GM12878 (cell line): ENCODE measurements around the gene RASSF6. TPM values are rescaled to one million over a fixed set of nuclear protein-coding genes. Genes with fewer than 3 reads are reported as not detected.

Experiments
- ATAC-seq: fragments of 200-7000 bp; cut with Tn5 transposase; 3 replicates; pipeline ENCODE4 v1.9.1; 2020; ENCODE audit warnings: mild to moderate bottlenecking, moderate library complexity
- BruUV-seq: library from RNA; stranded (reverse); fragments of 400-500 nt; replicated peaks from 2 replicates; lab custom pipeline; 2021; lab: Mats Ljungman, UMichigan
- CTCF ChIA-PET: fragments of 300-600 bp; sonication (Branson Sonifier 250); formaldehyde crosslinking; extraction: SDS; loops from one replicate; lab custom pipeline; 2021; ENCODE audit warnings: inconsistent platforms; lab: Yijun Ruan, JAX
- POLR2A ChIA-PET: fragments of 350-600 bp; formaldehyde crosslinking; extraction: SDS; loops from one replicate; lab custom pipeline; 2021; ENCODE audit warnings: inconsistent platforms; lab: Charles Lee
- RAD21 ChIA-PET: fragments of 300-600 bp; sonication (Branson Sonifier 250); formaldehyde crosslinking; loops from one replicate; lab custom pipeline; 2023; ENCODE audit warnings: antibody characterized with exemption; ENCODE audit not compliant: unreplicated experiment; lab: Charles Lee
- SMC1A ChIA-PET: fragments of 300-600 bp; sonication (Branson Sonifier 250); formaldehyde crosslinking; loops from one replicate; lab custom pipeline; 2023; ENCODE audit not compliant: unreplicated experiment, uncharacterized antibody; lab: Charles Lee
- DNase-seq: peaks from one replicate; pipeline ENCODE4 v3.0.0-alpha.2; 2011; ENCODE audit warnings: low read depth, low spot score
- FAIRE-seq: peaks from 3 replicates; lab custom pipeline; 2011; peaks lifted over from hg19 to GRCh38; lab: Jason Lieb, UNC
- H2AFZ ChIP-seq: 2 replicates; pipeline ENCODE4 v1.6.0; 2011; ENCODE audit warnings: low read depth, low read length, control low read depth; ENCODE audit not compliant: control insufficient read depth
- H3K27ac ChIP-seq: 2 replicates; pipeline ENCODE4 v1.5.1; 2011; ENCODE audit warnings: control low read depth; ENCODE audit not compliant: control insufficient read depth, insufficient read depth
- H3K27me3 ChIP-seq, 2 experiments: replicated peaks in 1 of 2; 2 replicates each; pipeline versions ENCODE4 v1.6.0 to v1.6.1; 2011; ENCODE audit warnings: low read length in 1 of 2; ENCODE audit not compliant: control insufficient read depth in 2 of 2, insufficient read depth in 2 of 2
- H3K36me3 ChIP-seq, 2 experiments: 2 replicates each; pipeline ENCODE4 v1.5.1; 2011; ENCODE audit warnings: low read length in 1 of 2; ENCODE audit not compliant: control insufficient read depth in 2 of 2, insufficient read depth in 2 of 2
- H3K4me1 ChIP-seq: 2 replicates; pipeline ENCODE4 v1.6.1; 2011; ENCODE audit warnings: mild to moderate bottlenecking, low read length, moderate library complexity, mixed read lengths; ENCODE audit not compliant: control insufficient read depth, insufficient read depth
- H3K4me2 ChIP-seq: 2 replicates; pipeline ENCODE4 v1.6.0; 2011; ENCODE audit warnings: control low read depth; ENCODE audit not compliant: control insufficient read depth, insufficient read depth
- H3K4me3 ChIP-seq: fragments of 200-600 bp; sonication (generic); 2 replicates; pipeline ENCODE4 v1.5.1; 2016
- H3K79me2 ChIP-seq: 2 replicates; pipeline ENCODE4 v1.6.0; 2011; ENCODE audit warnings: low read length; ENCODE audit not compliant: control insufficient read depth, insufficient read depth
- H3K9ac ChIP-seq: 2 replicates; pipeline ENCODE4 v1.8.0; 2011; ENCODE audit warnings: low read length, control low read depth, mixed read lengths; ENCODE audit not compliant: control insufficient read depth, insufficient read depth
- H3K9me3 ChIP-seq: replicated peaks from 3 replicates; pipeline ENCODE4 v1.5.1; 2011; ENCODE audit warnings: mild to moderate bottlenecking, low read length; ENCODE audit not compliant: control insufficient read depth, insufficient read depth
- H4K20me1 ChIP-seq: 2 replicates; pipeline ENCODE4 v1.6.0; 2011; ENCODE audit not compliant: control insufficient read depth, insufficient read depth
- ATF7 ChIP-seq: fragments of 450-650 bp; IDR thresholded peaks from 2 replicates; pipeline ENCODE4 v1.6.1; 2016; ENCODE audit warnings: low read depth, mild to moderate bottlenecking
- GATAD2B ChIP-seq: fragments of 450-650 bp; conservative IDR thresholded peaks from 2 replicates; pipeline ENCODE4 v1.6.1; 2017; ENCODE audit warnings: low read depth, mild to moderate bottlenecking, moderate library complexity
- KLF5 ChIP-seq: fragments of 450-650 bp; IDR thresholded peaks from 2 replicates; pipeline ENCODE4 v1.6.1; 2014; ENCODE audit warnings: mild to moderate bottlenecking; ENCODE audit not compliant: partially characterized antibody
- MTA2 ChIP-seq: fragments of 450-650 bp; IDR thresholded peaks from 2 replicates; pipeline ENCODE4 v1.6.1; 2016; ENCODE audit warnings: low read depth, mild to moderate bottlenecking, moderate library complexity
- NFYB ChIP-seq: IDR thresholded peaks from 2 replicates; pipeline ENCODE4 v1.6.1; 2011; ENCODE audit warnings: low read depth, mild to moderate bottlenecking, low read length, improper control_type of control experiment, moderate library complexity; ENCODE audit not compliant: insufficient read depth
- SPI1 ChIP-seq: IDR thresholded peaks from 2 replicates; pipeline ENCODE4 v1.6.1; 2011; ENCODE audit warnings: low read depth, mild to moderate bottlenecking, low read length, moderate library complexity, borderline replicate concordance; ENCODE audit not compliant: insufficient read depth
- YY1 ChIP-seq: IDR thresholded peaks from 2 replicates; pipeline ENCODE4 v1.6.1; 2011; ENCODE audit warnings: low read depth, mild to moderate bottlenecking, low read length
- WGBS: methylation state at CpG from one replicate; pipeline ENCODE4 v1.1.6; 2016; ENCODE audit warnings: low lambda C conversion rate; ENCODE audit not compliant: insufficient replicate concordance, insufficient coverage; ENCODE audit errors: missing lambda C conversion rate; 5-methylcytosine and 5-hydroxymethylcytosine counted together
- in situ Hi-C: fragments of 300-500 bp; cut with MboI; formaldehyde crosslinking; loops from 9 replicates; pipeline ENCODE4 v1.14.3; 2018; ENCODE audit warnings: mixed read lengths
- intact Hi-C: fragments of 100-400 bp; cut with micrococcal nuclease; formaldehyde crosslinking; loops from one replicate; pipeline ENCODE4 v1.14.2; 2022; ENCODE audit not compliant: unreplicated experiment
- polyA plus RNA-seq, 11 experiments: library from polyadenylated mRNA; depleted of rRNA in 4 of 11; unstranded in 6 of 11; stranded (reverse) in 5 of 11; fragments of >200 nt; fragmentation: Nextera tagmentation in 4 of 11; fragmentation: Illumina TruSeq in 1 of 11; extraction: Ambion mirVana in 4 of 11; extraction: Trizol in 1 of 11; gene quantifications; 1 replicate in 1 of 11; 2 replicates in 10 of 11; pipeline versions ENCODE4 v1.2.1 to v1.2.3, GENCODE V29; 2011 to 2016; ENCODE audit warnings: inconsistent platforms in 2 of 11, missing spikeins in 2 of 11, low read depth in 1 of 11
- total RNA-seq, 4 experiments: library from RNA; depleted of rRNA in 3 of 4; stranded (reverse); fragments of >200 nt in 3 of 4; fragmentation: Illumina TruSeq in 1 of 4; extraction: Trizol in 1 of 4; gene quantifications; 2 replicates each; pipeline versions ENCODE4 v1.2.1 to v1.2.3, GENCODE V29; 2013 to 2021

The RASSF6 gene
- total and polyA plus RNA-seq, 10 of the 15 experiments (the other 5 are each of a cell fraction or from before 2014, with no cell fraction given): 0.28 to 2.9 (median 0.54) TPM

DNA sequence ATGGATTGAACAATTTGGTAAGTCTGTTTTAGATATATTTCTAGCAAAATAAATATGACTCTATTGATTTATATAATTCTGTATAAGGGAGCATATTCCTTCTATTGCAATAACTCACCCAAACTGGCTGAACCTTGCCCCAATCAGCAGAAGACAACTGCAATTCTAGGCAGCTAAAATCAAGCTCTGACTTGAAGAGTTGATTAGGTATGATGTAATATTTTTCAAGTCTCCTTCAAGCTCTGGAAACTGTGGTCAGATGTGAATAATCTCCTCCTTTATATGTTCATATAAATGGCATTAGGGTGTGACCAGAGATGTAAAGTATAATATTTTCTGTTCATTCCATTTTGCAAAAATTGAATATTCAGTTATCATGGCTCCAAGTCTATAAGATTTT, 8.2 kb downstream of the RASSF6 start:
- no peak overlapping the region for H3K27ac ChIP-seq
- H2AFZ ChIP-seq: no peak overlapping the region
- no peak overlapping the region for H3K9ac ChIP-seq
- in situ Hi-C loops: loop anchor here (25.0 kb wide), 1 partner anchor 1500 kb away; no protein-coding TSS in a partner anchor
- ChIA-PET POLR2A (interaction anchor here (0.7 kb wide), 1 partner anchor 20 kb away, joined by 3 read pairs; no protein-coding TSS in a partner anchor), RAD21 (interaction anchor here (0.7 kb wide), 1 partner anchor 50 kb away, joined by 4 read pairs; no protein-coding TSS in a partner anchor), SMC1A (interaction anchor here (13.0 kb wide), 1 partner anchor 17 kb away, joined by 146 read pairs; no protein-coding TSS in a partner anchor), CTCF (interaction anchor here (3.9 kb wide), 1 partner anchor 19 kb away, joined by 15 read pairs; no protein-coding TSS in a partner anchor)
- FAIRE-seq: no peak
- no peak overlapping the region for H3K4me3 ChIP-seq
- no peak for ATAC-seq
- H3K4me1 ChIP-seq: peaks cover 6% of the 10 kb centered on the region
- DNase-seq: no peak
- H3K36me3 ChIP-seq: no peaks in the 10 kb centered on the region
- no TSS peak for BruUV-seq
- no peaks in the 10 kb centered on the region for H3K27me3 ChIP-seq
- intact Hi-C loops: no loop called here
- no peak overlapping the region for H3K4me2 ChIP-seq
- H4K20me1 ChIP-seq: no peaks in the 10 kb centered on the region
- TF ChIP-seq ATF7: 0 out of 2 replicates have a peak, but pooled peaks have one; percentile 15
- TF ChIP-seq NFYB: no peak
- no peaks in the 10 kb centered on the region for H3K79me2 ChIP-seq
- H3K9me3 ChIP-seq: no peaks in the 10 kb centered on the region

DNA sequence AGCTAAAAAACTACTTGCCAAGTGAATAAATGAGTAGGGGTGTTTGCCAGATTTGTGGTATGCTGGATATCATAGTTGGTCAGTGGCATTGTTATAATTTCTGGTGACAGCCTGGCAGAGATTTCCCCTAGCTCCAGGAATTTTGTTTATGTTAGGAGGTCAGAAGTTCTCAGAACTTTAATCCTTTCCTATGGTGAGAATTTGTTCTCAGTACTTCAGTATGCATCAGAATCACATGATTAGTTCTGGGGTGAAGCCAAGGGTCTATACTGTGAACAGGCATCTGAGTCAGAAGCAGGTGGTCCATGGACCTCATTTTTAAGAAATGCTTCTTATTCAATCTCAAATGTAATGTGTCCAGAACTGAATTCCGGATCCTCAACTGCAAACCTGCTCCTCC, 10.5 kb downstream of the RASSF6 start:
- no peak for FAIRE-seq
- Histone ChIP-seq H3K4me2 (no peak overlapping the region), H3K79me2 (no peaks in the 10 kb centered on the region), H3K4me3 (no peak overlapping the region), H3K36me3 (no peaks in the 10 kb centered on the region), H3K9me3 (no peaks in the 10 kb centered on the region), H3K27ac (no peak overlapping the region), H2AFZ (no peak overlapping the region), H4K20me1 (no peaks in the 10 kb centered on the region), H3K27me3 (no peaks in the 10 kb centered on the region), H3K4me1 (peaks cover 13% of the 10 kb centered on the region), H3K9ac (no peak overlapping the region)
- WGBS: 0% methylated on average over 1 of the region's 1 CpG
- SMC1A ChIA-PET: interaction anchor here (0.9 to 13.0 kb wide), 9 partner anchors 9 to 42 kb away, joined by 3 to 146 read pairs (median 4); no protein-coding TSS in a partner anchor
- POLR2A ChIA-PET: interaction anchor here (0.6 to 1.8 kb wide), 5 partner anchors 10 to 491 kb away, joined by 3 to 14 read pairs (median 4); partner anchors contain the start of gene RASSF6
- TF ChIP-seq KLF5 (no peak), MTA2 (no peak), SPI1 (no peak), GATAD2B (0 out of 2 replicates have a peak, but pooled peaks have one; percentile 3), YY1 (no peak)
- DNase-seq: no peak
- in situ Hi-C loops (loop anchor here (25.0 kb wide), 1 partner anchor 1497 kb away; no protein-coding TSS in a partner anchor), intact Hi-C loops (no loop called here)
- CTCF ChIA-PET: interaction anchor here (1.0 to 2.2 kb wide), 8 partner anchors 8 to 36 kb away, joined by 3 to 17 read pairs (median 6); partner anchors contain the start of gene RASSF6
- BruUV-seq: no TSS peak
- no peak for ATAC-seq
- RAD21 ChIA-PET: interaction anchor here (0.9 to 3.0 kb wide), 7 partner anchors 10 to 43 kb away, joined by 3 to 13 read pairs (median 4); partner anchors contain the start of gene RASSF6
